Measurements from ENCODE around the gene HSF5.

DNA sequence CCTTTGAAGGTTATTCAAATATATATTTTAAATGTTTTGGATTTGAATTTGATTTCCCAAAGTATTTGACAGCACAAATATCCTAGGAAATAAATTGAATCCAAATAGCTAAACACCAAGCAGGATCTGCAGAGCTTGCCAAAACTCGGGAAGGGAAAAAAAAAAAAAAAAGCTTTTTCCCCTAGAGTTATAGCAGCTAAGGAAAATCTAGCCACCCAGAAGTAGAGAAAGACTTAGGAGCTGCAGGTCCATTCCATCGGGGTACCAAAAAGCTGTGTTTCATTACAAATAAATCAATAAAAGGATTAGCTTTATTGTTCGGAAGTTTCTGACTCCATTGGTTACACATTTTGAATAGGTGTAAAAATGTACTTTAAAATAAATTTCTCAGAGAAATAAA, 19.3 kb downstream of the HSF5 start:
- TF ChIP-seq, protein P1, sequence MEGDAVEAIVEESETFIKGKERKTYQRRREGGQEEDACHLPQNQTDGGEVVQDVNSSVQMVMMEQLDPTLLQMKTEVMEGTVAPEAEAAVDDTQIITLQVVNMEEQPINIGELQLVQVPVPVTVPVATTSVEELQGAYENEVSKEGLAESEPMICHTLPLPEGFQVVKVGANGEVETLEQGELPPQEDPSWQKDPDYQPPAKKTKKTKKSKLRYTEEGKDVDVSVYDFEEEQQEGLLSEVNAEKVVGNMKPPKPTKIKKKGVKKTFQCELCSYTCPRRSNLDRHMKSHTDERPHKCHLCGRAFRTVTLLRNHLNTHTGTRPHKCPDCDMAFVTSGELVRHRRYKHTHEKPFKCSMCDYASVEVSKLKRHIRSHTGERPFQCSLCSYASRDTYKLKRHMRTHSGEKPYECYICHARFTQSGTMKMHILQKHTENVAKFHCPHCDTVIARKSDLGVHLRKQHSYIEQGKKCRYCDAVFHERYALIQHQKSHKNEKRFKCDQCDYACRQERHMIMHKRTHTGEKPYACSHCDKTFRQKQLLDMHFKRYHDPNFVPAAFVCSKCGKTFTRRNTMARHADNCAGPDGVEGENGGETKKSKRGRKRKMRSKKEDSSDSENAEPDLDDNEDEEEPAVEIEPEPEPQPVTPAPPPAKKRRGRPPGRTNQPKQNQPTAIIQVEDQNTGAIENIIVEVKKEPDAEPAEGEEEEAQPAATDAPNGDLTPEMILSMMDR (conservative IDR thresholded peaks at IDR 0.05; ENCODE audit: low read depth, low read length) = no peak
- TF ChIP-seq, protein P2, sequence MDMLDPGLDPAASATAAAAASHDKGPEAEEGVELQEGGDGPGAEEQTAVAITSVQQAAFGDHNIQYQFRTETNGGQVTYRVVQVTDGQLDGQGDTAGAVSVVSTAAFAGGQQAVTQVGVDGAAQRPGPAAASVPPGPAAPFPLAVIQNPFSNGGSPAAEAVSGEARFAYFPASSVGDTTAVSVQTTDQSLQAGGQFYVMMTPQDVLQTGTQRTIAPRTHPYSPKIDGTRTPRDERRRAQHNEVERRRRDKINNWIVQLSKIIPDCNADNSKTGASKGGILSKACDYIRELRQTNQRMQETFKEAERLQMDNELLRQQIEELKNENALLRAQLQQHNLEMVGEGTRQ (IDR thresholded peaks at IDR 0.05; ENCODE audit: low read depth, low read length) = no peak
- TF ChIP-seq POLR2A (IDR thresholded peaks at IDR 0.05; ENCODE audit: low read depth, low read length) (no peak), RCOR1 (IDR thresholded peaks at IDR 0.05; ENCODE audit: insufficient replicate concordance, low read length) (no peak), RAD21 (IDR thresholded peaks at IDR 0.05; ENCODE audit: low read length) (no peak), CEBPB (IDR thresholded peaks at IDR 0.05; ENCODE audit: low read depth, low read length) (no peak), RFX5 (IDR thresholded peaks at IDR 0.05; ENCODE audit: low read depth, low read length) (no peak), MAFK (IDR thresholded peaks at IDR 0.05; ENCODE audit: low read depth, low read length) (no peak), CHD1 (IDR thresholded peaks at IDR 0.05; ENCODE audit: low read depth, low read length) (no peak), FOS (IDR thresholded peaks at IDR 0.05; ENCODE audit: low read depth, low read length) (no peak), SMC3 (IDR thresholded peaks at IDR 0.05; ENCODE audit: low read depth, low read length) (no peak)

Measured in IMR-90 (cell line).